ENCODE data around the gene EIF3CL. TPM values are rescaled to one million over a fixed set of nuclear protein-coding genes. Genes with fewer than 3 reads are reported as not detected.
A peak's percentile ranks its signal among the peaks of the same experiment; 100 is the strongest.
"Not testable (repeated sequence)": the region's sequence is repeated elsewhere in the genome, so short reads cannot be mapped to it uniquely, and the experiment has no call there.

The EIF3CL gene
- total RNA-seq, 1 donor from 2014 or later = 73.8 TPM

GRCh38 chr16:28382177-28382867 lies 21.3 kb downstream of the EIF3CL start:
- not testable (repeated sequence) for DNase-seq (ENCODE audit: low spot score in 2 of 2, unreplicated experiment in 2 of 2); H3K36me3 Mint-ChIP-seq; H3K9me3 Mint-ChIP-seq; H3K27ac Mint-ChIP-seq; H3K4me3 Mint-ChIP-seq; H3K4me1 Mint-ChIP-seq; H3K27me3 Mint-ChIP-seq (ENCODE audit: low read depth)

GRCh38 chr16:28377822-28378221 lies 25.8 kb downstream of the EIF3CL start:
- not testable (repeated sequence) for H3K4me3 Mint-ChIP-seq; H3K36me3 Mint-ChIP-seq; DNase-seq (ENCODE audit: low spot score in 2 of 2, unreplicated experiment in 2 of 2); H3K27ac Mint-ChIP-seq; H3K4me1 Mint-ChIP-seq; H3K27me3 Mint-ChIP-seq (ENCODE audit: low read depth); H3K9me3 Mint-ChIP-seq

- not testable (repeated sequence) for H3K9me3 Mint-ChIP-seq; H3K27me3 Mint-ChIP-seq (ENCODE audit: low read depth); H3K4me1 Mint-ChIP-seq; H3K36me3 Mint-ChIP-seq; DNase-seq (ENCODE audit: low spot score in 2 of 2, unreplicated experiment in 2 of 2); H3K4me3 Mint-ChIP-seq; H3K27ac Mint-ChIP-seq
Observed at GRCh38 chr16:28377108-28377625, 26.5 kb downstream of the EIF3CL start.

- not testable (repeated sequence) for DNase-seq (ENCODE audit: low spot score in 2 of 2, unreplicated experiment in 2 of 2); H3K36me3 Mint-ChIP-seq; H3K4me3 Mint-ChIP-seq; H3K27ac Mint-ChIP-seq; H3K4me1 Mint-ChIP-seq; H3K9me3 Mint-ChIP-seq; H3K27me3 Mint-ChIP-seq (ENCODE audit: low read depth)
Observed at GRCh38 chr16:28375115-28375514, 28.5 kb downstream of the EIF3CL start.

- H3K27me3 Mint-ChIP-seq (ENCODE audit: low read depth); DNase-seq (ENCODE audit: low spot score in 2 of 2, unreplicated experiment in 2 of 2); H3K4me3 Mint-ChIP-seq; H3K4me1 Mint-ChIP-seq; H3K36me3 Mint-ChIP-seq; H3K9me3 Mint-ChIP-seq; H3K27ac Mint-ChIP-seq: not testable (repeated sequence)
Observed at GRCh38 chr16:28374281-28374680, 29.4 kb downstream of the EIF3CL start.

GRCh38 chr16:28367926-28368325 lies 35.7 kb downstream of the EIF3CL start:
- not testable (repeated sequence) for H3K4me1 Mint-ChIP-seq; H3K27ac Mint-ChIP-seq; H3K9me3 Mint-ChIP-seq; H3K4me3 Mint-ChIP-seq; H3K27me3 Mint-ChIP-seq (ENCODE audit: low read depth); DNase-seq (ENCODE audit: low spot score in 2 of 2, unreplicated experiment in 2 of 2); H3K36me3 Mint-ChIP-seq

- not testable (repeated sequence) for H3K27ac Mint-ChIP-seq; H3K36me3 Mint-ChIP-seq; H3K4me1 Mint-ChIP-seq; H3K9me3 Mint-ChIP-seq; H3K27me3 Mint-ChIP-seq (ENCODE audit: low read depth); DNase-seq (ENCODE audit: low spot score in 2 of 2, unreplicated experiment in 2 of 2); H3K4me3 Mint-ChIP-seq
Observed at GRCh38 chr16:28364268-28365173, 39.1 kb downstream of the EIF3CL start.

- H3K36me3 Mint-ChIP-seq = not testable (repeated sequence)
Observed at GRCh38 chr16:28363408-28363807, 40.2 kb downstream of the EIF3CL start, which contains the start of gene NPIPB6. TSS of gene NPIPB6 (minus strand) at chr16:28363508. CDS start at chr16:28362822, 686 bp downstream.

GRCh38 chr16:28362600-28362999 lies 41.0 kb downstream of the EIF3CL start:
- H3K4me3 Mint-ChIP-seq; H3K27me3 Mint-ChIP-seq (ENCODE audit: low read depth); H3K27ac Mint-ChIP-seq; H3K9me3 Mint-ChIP-seq; H3K36me3 Mint-ChIP-seq; H3K4me1 Mint-ChIP-seq; DNase-seq (ENCODE audit: low spot score in 2 of 2, unreplicated experiment in 2 of 2): not testable (repeated sequence)

More at GRCh38 chr16:28363408-28363807, 40.2 kb downstream of the EIF3CL start, which contains the start of gene NPIPB6:
- H3K4me3 Mint-ChIP-seq; DNase-seq (ENCODE audit: low spot score in 2 of 2, unreplicated experiment in 2 of 2); H3K27ac Mint-ChIP-seq; H3K4me1 Mint-ChIP-seq; H3K9me3 Mint-ChIP-seq; H3K27me3 Mint-ChIP-seq (ENCODE audit: low read depth): not testable (repeated sequence)

GRCh38 chr16:28338230-28338629 lies 65.4 kb downstream of the EIF3CL start:
- not testable (repeated sequence) for DNase-seq (ENCODE audit: low spot score in 2 of 2, unreplicated experiment in 2 of 2); H3K4me3 Mint-ChIP-seq; H3K9me3 Mint-ChIP-seq; H3K27ac Mint-ChIP-seq; H3K36me3 Mint-ChIP-seq; H3K4me1 Mint-ChIP-seq; H3K27me3 Mint-ChIP-seq (ENCODE audit: low read depth)

GRCh38 chr16:28336940-28337710 lies 66.5 kb downstream of the EIF3CL start:
- H3K4me3 Mint-ChIP-seq; H3K27me3 Mint-ChIP-seq (ENCODE audit: low read depth); H3K4me1 Mint-ChIP-seq; H3K36me3 Mint-ChIP-seq; H3K9me3 Mint-ChIP-seq; DNase-seq (ENCODE audit: low spot score in 2 of 2, unreplicated experiment in 2 of 2); H3K27ac Mint-ChIP-seq: not testable (repeated sequence)

GRCh38 chr16:28335678-28336077 lies 68.0 kb downstream of the EIF3CL start:
- not testable (repeated sequence) for H3K9me3 Mint-ChIP-seq; H3K27ac Mint-ChIP-seq; H3K4me1 Mint-ChIP-seq; H3K36me3 Mint-ChIP-seq; H3K4me3 Mint-ChIP-seq; H3K27me3 Mint-ChIP-seq (ENCODE audit: low read depth); DNase-seq (ENCODE audit: low spot score in 2 of 2, unreplicated experiment in 2 of 2)

GRCh38 chr16:28332632-28333031 lies 71.0 kb downstream of the EIF3CL start:
- H3K4me3 Mint-ChIP-seq; H3K27ac Mint-ChIP-seq; H3K4me1 Mint-ChIP-seq; H3K36me3 Mint-ChIP-seq; H3K27me3 Mint-ChIP-seq (ENCODE audit: low read depth); H3K9me3 Mint-ChIP-seq: not testable (repeated sequence)
- peak in 1 of 2 experiments; percentile 5 for DNase-seq (ENCODE audit: low spot score in 2 of 2, unreplicated experiment in 2 of 2)

Measured in mesothelial cell of epicardium (in vitro differentiated cells).